ENCODE results near the gene C1orf21.

- TF ChIP-seq POLR2A (IDR thresholded peaks at IDR 0.05): no peak
- TF ChIP-seq, protein P1, sequence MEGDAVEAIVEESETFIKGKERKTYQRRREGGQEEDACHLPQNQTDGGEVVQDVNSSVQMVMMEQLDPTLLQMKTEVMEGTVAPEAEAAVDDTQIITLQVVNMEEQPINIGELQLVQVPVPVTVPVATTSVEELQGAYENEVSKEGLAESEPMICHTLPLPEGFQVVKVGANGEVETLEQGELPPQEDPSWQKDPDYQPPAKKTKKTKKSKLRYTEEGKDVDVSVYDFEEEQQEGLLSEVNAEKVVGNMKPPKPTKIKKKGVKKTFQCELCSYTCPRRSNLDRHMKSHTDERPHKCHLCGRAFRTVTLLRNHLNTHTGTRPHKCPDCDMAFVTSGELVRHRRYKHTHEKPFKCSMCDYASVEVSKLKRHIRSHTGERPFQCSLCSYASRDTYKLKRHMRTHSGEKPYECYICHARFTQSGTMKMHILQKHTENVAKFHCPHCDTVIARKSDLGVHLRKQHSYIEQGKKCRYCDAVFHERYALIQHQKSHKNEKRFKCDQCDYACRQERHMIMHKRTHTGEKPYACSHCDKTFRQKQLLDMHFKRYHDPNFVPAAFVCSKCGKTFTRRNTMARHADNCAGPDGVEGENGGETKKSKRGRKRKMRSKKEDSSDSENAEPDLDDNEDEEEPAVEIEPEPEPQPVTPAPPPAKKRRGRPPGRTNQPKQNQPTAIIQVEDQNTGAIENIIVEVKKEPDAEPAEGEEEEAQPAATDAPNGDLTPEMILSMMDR (IDR thresholded peaks at IDR 0.05): no peak
Measured at GRCh38 chr1:184389446-184389845, 2.6 kb downstream of the C1orf21 start.
